ENCODE measurements around the gene POGZ. TPM values are rescaled to one million over a fixed set of nuclear protein-coding genes. Genes with fewer than 3 reads are reported as not detected.

The POGZ gene
- polyA plus RNA-seq, 2 of the 4 experiments (the other 2 are of a cell fraction), result 20.8 to 44.1 TPM

GRCh38 chr1:151492120-151492519, 32.8 kb upstream of the POGZ start:
- no peak for TF ChIP-seq RARB (CRISPR knock-in tag; IDR thresholded peaks at IDR 0.05)
- TF ChIP-seq, protein P1, sequence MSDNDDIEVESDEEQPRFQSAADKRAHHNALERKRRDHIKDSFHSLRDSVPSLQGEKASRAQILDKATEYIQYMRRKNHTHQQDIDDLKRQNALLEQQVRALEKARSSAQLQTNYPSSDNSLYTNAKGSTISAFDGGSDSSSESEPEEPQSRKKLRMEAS (IDR thresholded peaks at IDR 0.05), result no peak
- TF ChIP-seq FOSB (CRISPR knock-in tag; IDR thresholded peaks at IDR 0.05), result no peak
- TF ChIP-seq KDM5A (IDR thresholded peaks at IDR 0.05), result no peak
- TF ChIP-seq RFX5 (IDR thresholded peaks at IDR 0.05), result no peak
- TF ChIP-seq, protein P2, sequence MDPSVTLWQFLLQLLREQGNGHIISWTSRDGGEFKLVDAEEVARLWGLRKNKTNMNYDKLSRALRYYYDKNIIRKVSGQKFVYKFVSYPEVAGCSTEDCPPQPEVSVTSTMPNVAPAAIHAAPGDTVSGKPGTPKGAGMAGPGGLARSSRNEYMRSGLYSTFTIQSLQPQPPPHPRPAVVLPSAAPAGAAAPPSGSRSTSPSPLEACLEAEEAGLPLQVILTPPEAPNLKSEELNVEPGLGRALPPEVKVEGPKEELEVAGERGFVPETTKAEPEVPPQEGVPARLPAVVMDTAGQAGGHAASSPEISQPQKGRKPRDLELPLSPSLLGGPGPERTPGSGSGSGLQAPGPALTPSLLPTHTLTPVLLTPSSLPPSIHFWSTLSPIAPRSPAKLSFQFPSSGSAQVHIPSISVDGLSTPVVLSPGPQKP (IDR thresholded peaks at IDR 0.05; ENCODE audit: low read depth, low read length), result no peak
- no peak for TF ChIP-seq NR3C1 (IDR thresholded peaks at IDR 0.05)
- no peak for TF ChIP-seq POLR2AphosphoS2 (conservative IDR thresholded peaks at IDR 0.05; ENCODE audit: low read length)
- TF ChIP-seq MAZ (IDR thresholded peaks at IDR 0.05; ENCODE audit: borderline replicate concordance, low read depth, low read length), result no peak
- no peak for TF ChIP-seq CBX8 (IDR thresholded peaks at IDR 0.05)
- TF ChIP-seq MYC (IDR thresholded peaks at IDR 0.05; ENCODE audit: borderline replicate concordance, low read length), result no peak
- no peak for TF ChIP-seq HDAC2 (IDR thresholded peaks at IDR 0.05)
- no peak for TF ChIP-seq SREBF2 (IDR thresholded peaks at IDR 0.05)
- TF ChIP-seq TP53 (CRISPR knock-in tag; IDR thresholded peaks at IDR 0.05), result no peak
- TF ChIP-seq NPAS2 (CRISPR knock-in tag; IDR thresholded peaks at IDR 0.05; ENCODE audit: borderline replicate concordance), result no peak
- TF ChIP-seq PBX3 (IDR thresholded peaks at IDR 0.05), result no peak
- TF ChIP-seq HOXA7 (CRISPR knock-in tag; IDR thresholded peaks at IDR 0.05), result no peak
- TF ChIP-seq FOSL2 (IDR thresholded peaks at IDR 0.05), result no peak
- TF ChIP-seq FOSL2 (CRISPR knock-in tag; IDR thresholded peaks at IDR 0.05), result no peak
- TF ChIP-seq ATOH8 (CRISPR knock-in tag; IDR thresholded peaks at IDR 0.05; ENCODE audit: low read depth), result no peak
- Histone ChIP-seq H3K27ac (no peak overlapping the region), H3K4me2 (no peak overlapping the region), H3K9me3 (no peaks in the 10 kb centered on the region), H3K4me3 (no peak overlapping the region), H3K4me1 (peaks cover 13% of the 10 kb centered on the region)
- ATAC-seq (no peak), DNase-seq (ENCODE audit: low read depth in 1 of 2, low spot score in 1 of 2) (no peak), FAIRE-seq (no peak)
- POLR2A ChIA-PET, result no interaction called here
- CTCF ChIA-PET, result interaction anchor here (0.9 to 2.5 kb wide), 4 partner anchors 11 to 352 kb away, joined by 3 to 6 read pairs (median 3); no protein-coding TSS in a partner anchor
- 11% methylated on average over 1 of the region's 1 CpG for WGBS (ENCODE audit: missing lambda C conversion rate)

- H3K4me3 ChIP-seq, result no peak overlapping the region
- no peak for FAIRE-seq
- no peak overlapping the region for H3K27ac ChIP-seq
- WGBS (ENCODE audit: missing lambda C conversion rate), result 80% methylated on average over 5 of the region's 5 CpGs
- no peaks in the 10 kb centered on the region for H3K9me3 ChIP-seq
- DNase-seq (ENCODE audit: low read depth in 1 of 2, low spot score in 1 of 2), result no peak
- TF ChIP-seq CHD2 (IDR thresholded peaks at IDR 0.05; ENCODE audit: low read length, partially characterized antibody) (no peak), FOSB (CRISPR knock-in tag; IDR thresholded peaks at IDR 0.05) (no peak), ZC3H11A (IDR thresholded peaks at IDR 0.05) (no peak), HDAC2 (IDR thresholded peaks at IDR 0.05) (no peak), JUN (IDR thresholded peaks at IDR 0.05) (no peak), USF2 (IDR thresholded peaks at IDR 0.05) (no peak), FOSL2 (IDR thresholded peaks at IDR 0.05) (no peak), FOSL2 (CRISPR knock-in tag; IDR thresholded peaks at IDR 0.05) (no peak)
- TF ChIP-seq, protein P3, sequence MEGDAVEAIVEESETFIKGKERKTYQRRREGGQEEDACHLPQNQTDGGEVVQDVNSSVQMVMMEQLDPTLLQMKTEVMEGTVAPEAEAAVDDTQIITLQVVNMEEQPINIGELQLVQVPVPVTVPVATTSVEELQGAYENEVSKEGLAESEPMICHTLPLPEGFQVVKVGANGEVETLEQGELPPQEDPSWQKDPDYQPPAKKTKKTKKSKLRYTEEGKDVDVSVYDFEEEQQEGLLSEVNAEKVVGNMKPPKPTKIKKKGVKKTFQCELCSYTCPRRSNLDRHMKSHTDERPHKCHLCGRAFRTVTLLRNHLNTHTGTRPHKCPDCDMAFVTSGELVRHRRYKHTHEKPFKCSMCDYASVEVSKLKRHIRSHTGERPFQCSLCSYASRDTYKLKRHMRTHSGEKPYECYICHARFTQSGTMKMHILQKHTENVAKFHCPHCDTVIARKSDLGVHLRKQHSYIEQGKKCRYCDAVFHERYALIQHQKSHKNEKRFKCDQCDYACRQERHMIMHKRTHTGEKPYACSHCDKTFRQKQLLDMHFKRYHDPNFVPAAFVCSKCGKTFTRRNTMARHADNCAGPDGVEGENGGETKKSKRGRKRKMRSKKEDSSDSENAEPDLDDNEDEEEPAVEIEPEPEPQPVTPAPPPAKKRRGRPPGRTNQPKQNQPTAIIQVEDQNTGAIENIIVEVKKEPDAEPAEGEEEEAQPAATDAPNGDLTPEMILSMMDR (IDR thresholded peaks at IDR 0.05), result no peak
- no peak overlapping the region for H3K4me2 ChIP-seq
- no peak for ATAC-seq
- CTCF ChIA-PET, result interaction anchor here (0.9 to 1.2 kb wide), 3 partner anchors 15 to 352 kb away, joined by 3 read pairs; no protein-coding TSS in a partner anchor
- H3K4me1 ChIP-seq, result peaks cover 13% of the 10 kb centered on the region
- POLR2A ChIA-PET, result no interaction called here
These were observed 32.3 kb upstream of the POGZ start for GRCh38 chr1:151491641-151492040.
